Measurements from ENCODE around the gene GFPT1. TPM values are rescaled to one million over a fixed set of nuclear protein-coding genes. Genes with fewer than 3 reads are reported as not detected.
A peak's percentile ranks its signal among the peaks of the same experiment; 100 is the strongest.
"Not testable (repeated sequence)": the region's sequence is repeated elsewhere in the genome, so short reads cannot be mapped to it uniquely, and the experiment has no call there.

GFPT1 gene
- 40.5 and 80.7 TPM in 2 replicates for total RNA-seq
- polyA plus RNA-seq (2012), result 48.1 TPM

GRCh38 chr2:69386789-69387734, at the start of gene GFPT1:
Gene GFPT1 (minus strand): TSS chr2:69387227. CDS start chr2:69387071, 156 bp downstream.
- peak; percentile 95 for DNase-seq (ENCODE audit: low read depth)

GRCh38 chr2:69436596-69436937, 49.5 kb upstream of the GFPT1 start:
- no peak for DNase-seq (ENCODE audit: low read depth)

GRCh38 chr2:69434753-69435152, 47.7 kb upstream of the GFPT1 start:
- no peak for DNase-seq (ENCODE audit: low read depth)

GRCh38 chr2:69429491-69430183, 42.6 kb upstream of the GFPT1 start:
- DNase-seq (ENCODE audit: low read depth), result no peak

- DNase-seq (ENCODE audit: low read depth), result no peak
These were observed 42.0 kb upstream of the GFPT1 start for GRCh38 chr2:69428981-69429380.

GRCh38 chr2:69424419-69424818, 37.4 kb upstream of the GFPT1 start:
- DNase-seq (ENCODE audit: low read depth), result no peak

- DNase-seq (ENCODE audit: low read depth), result no peak
These were observed 35.2 kb upstream of the GFPT1 start for GRCh38 chr2:69422198-69422597.

- DNase-seq (ENCODE audit: low read depth), result not testable (repeated sequence)
These were observed 32.1 kb upstream of the GFPT1 start for GRCh38 chr2:69419111-69419510.

- DNase-seq (ENCODE audit: low read depth), result no peak
These were observed 29.1 kb upstream of the GFPT1 start for GRCh38 chr2:69416147-69416546.

GRCh38 chr2:69411120-69411519, 24.1 kb upstream of the GFPT1 start:
- no peak for DNase-seq (ENCODE audit: low read depth)

- no peak for DNase-seq (ENCODE audit: low read depth)
These were observed 18.3 kb upstream of the GFPT1 start for GRCh38 chr2:69405306-69405705.

- DNase-seq (ENCODE audit: low read depth), result no peak
These were observed 13.1 kb upstream of the GFPT1 start for GRCh38 chr2:69400121-69400520.

- DNase-seq (ENCODE audit: low read depth), result no peak
These were observed 10.2 kb upstream of the GFPT1 start for GRCh38 chr2:69397234-69397633.

- peak; percentile 45 for DNase-seq (ENCODE audit: low read depth)
These were observed 8.8 kb upstream of the GFPT1 start for GRCh38 chr2:69395866-69396265.

- DNase-seq (ENCODE audit: low read depth), result no peak
These were observed 6.9 kb upstream of the GFPT1 start for GRCh38 chr2:69393963-69394362.

- no peak for DNase-seq (ENCODE audit: low read depth)
These were observed 3.4 kb upstream of the GFPT1 start for GRCh38 chr2:69390471-69390870.

GRCh38 chr2:69390001-69390400, 3.0 kb upstream of the GFPT1 start:
- no peak for DNase-seq (ENCODE audit: low read depth)

- DNase-seq (ENCODE audit: low read depth), result no peak
These were observed 2.2 kb upstream of the GFPT1 start for GRCh38 chr2:69389271-69389670.

- DNase-seq (ENCODE audit: low read depth), result no peak
These were observed 899 bp upstream of the GFPT1 start for GRCh38 chr2:69387770-69388481.

GRCh38 chr2:69386360-69386759, 667 bp downstream of the GFPT1 start:
- DNase-seq (ENCODE audit: low read depth), result no peak

- no peak for DNase-seq (ENCODE audit: low read depth)
These were observed 1.4 kb downstream of the GFPT1 start for GRCh38 chr2:69385443-69386151.
